ENCODE data around the gene ANKRD40.
"Not testable (repeated sequence)": the region's sequence is repeated elsewhere in the genome, so short reads cannot be mapped to it uniquely, and the experiment has no call there.

Gene ANKRD40

GRCh38 chr17:50710025-50710424 is 2.3 kb upstream of the ANKRD40 start:
- no peak for DNase-seq

GRCh38 chr17:50709053-50709452 is 1.3 kb upstream of the ANKRD40 start:
- not testable (repeated sequence) for DNase-seq

GRCh38 chr17:50708050-50709000 is 611 bp upstream of the ANKRD40 start:
- peak; percentile 32 for DNase-seq

DNA sequence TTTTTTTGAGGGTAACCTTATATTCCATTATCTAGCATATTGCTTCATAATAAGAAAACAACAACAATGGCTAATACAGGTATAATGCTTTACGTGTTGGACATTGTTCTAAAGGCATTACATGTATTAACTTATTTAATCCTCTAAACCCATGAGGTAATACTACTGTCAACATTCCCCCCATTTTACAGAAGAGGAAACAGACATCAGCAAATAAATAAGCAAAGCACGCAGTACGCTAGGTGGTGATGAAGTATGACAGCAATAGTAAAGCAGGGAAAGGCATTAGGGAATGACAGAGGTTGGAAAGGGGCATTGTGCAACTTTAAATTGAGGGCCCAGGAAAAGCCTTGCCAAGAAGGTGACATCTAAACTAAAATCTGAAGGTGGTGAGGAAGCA is 4.6 kb downstream of the ANKRD40 start:
- no peak for DNase-seq

- DNase-seq: no peak
These were observed 8.3 kb downstream of the ANKRD40 start for GRCh38 chr17:50699410-50699809.

GRCh38 chr17:50697663-50698272 is 9.9 kb downstream of the ANKRD40 start:
- DNase-seq: no peak

- DNase-seq: no peak
These were observed 10.7 kb downstream of the ANKRD40 start for GRCh38 chr17:50697062-50697461.

- no peak for DNase-seq
These were observed 11.3 kb downstream of the ANKRD40 start for GRCh38 chr17:50696365-50696879.

- no peak for DNase-seq
These were observed 14.6 kb downstream of the ANKRD40 start for GRCh38 chr17:50693036-50693682.

GRCh38 chr17:50692448-50693035 is 15.2 kb downstream of the ANKRD40 start:
- no peak for DNase-seq

DNA sequence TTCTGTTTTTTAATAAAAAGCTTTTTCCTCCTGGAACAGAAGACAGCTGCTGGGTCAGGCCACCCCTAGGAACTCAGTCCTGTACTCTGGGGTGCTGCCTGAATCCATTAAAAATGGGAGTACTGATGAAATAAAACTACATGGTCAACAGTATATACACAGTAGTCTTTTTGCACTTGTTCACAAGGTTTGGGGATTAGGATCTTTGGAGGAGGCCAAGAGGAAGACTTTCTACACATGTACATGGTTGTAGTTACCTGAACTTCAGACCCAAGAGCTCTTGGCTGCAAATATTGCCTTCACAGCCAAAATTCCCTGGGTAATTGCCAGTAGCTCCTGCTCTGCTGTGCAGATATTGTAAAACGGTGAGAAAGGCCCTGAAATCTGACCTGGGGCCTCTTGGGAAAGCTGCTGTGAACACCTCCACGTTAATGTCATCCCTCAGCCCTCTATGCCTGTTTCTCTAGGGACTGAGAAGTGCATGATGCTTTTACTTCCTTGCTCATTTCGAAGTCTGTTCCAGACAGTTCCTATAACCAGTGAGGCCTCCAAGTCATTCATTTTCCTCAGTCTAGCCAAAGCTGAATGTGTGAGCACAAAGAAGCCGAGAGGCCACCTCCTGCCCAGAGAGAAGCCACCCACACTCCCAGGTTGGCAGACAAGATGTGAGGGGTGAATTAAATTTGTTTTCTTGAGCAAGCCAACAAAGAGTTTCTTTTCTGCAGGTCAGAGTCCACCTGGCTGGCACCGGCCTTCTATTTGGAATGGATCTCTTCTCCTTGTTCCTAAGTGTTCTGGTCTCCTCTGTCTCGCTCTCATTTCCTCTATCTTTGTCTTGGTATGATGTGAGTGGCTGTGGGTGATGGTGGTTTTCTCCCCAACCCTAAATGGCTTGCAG is 15.9 kb downstream of the ANKRD40 start:
- DNase-seq: no peak

DNA sequence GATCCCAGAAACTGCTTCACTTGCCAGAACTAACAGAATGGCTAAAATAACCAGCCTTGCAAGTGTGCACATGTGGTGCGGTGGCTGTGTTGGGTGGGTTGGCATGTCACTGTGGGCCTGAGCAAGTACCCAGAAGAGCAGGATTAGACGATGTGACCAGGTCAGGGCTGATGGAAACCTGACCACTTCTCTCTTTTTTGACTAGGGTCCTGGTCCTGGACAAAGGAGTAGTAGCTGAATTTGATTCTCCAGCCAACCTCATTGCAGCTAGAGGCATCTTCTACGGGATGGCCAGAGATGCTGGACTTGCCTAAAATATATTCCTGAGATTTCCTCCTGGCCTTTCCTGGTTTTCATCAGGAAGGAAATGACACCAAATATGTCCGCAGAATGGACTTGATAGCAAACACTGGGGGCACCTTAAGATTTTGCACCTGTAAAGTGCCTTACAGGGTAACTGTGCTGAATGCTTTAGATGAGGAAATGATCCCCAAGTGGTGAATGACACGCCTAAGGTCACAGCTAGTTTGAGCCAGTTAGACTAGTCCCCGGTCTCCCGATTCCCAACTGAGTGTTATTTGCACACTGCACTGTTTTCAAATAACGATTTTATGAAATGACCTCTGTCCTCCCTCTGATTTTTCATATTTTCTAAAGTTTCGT is 16.7 kb downstream of the ANKRD40 start:
- DNase-seq: no peak

DNA sequence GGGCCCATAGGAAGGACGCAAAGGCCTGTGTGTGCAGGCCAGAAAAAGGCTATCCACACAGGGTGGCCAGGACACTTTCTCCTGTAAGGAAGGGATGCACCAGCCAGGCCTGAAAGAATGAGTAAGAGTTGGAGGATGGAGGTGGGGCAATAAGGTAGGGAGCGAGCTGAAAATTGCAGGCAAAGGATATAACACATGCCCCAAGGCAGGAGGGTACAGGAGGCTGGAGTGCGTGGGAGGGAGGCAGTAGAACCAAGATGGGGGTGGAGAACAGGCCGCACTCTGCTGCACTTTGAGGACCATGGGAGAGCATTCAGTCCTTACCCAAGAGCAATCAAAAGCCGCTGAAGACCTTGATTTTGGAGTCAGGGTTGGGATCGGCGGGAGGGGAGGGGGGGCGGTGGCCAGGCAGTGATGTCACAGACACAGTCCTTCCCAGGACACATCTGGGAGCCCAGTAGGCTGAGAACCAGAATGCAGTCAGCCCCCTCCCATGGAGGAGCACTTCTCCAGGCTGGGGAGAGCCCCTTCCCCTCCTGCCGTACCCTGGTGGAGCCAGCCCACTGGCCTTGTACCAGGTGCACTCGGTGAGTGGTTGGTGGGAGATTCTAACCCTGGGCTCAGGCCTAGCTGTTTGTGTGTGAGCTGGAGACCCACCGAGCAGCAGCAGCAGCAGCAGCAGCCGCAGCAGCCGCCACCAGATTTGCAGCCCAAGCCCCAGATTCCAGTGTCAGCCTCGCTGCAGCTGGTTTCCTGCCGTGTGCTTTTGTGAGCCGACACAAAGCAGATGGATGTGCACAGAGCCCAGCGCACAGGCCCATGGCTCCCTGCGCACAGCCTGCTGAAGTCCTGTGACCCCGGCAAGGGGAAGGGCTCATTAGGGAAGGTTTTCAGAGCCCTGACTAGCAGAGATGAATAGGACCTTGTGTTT is 17.5 kb downstream of the ANKRD40 start:
- DNase-seq: no peak

GRCh38 chr17:50689251-50689650 is 18.5 kb downstream of the ANKRD40 start:
- peak; percentile 37 for DNase-seq

DNA sequence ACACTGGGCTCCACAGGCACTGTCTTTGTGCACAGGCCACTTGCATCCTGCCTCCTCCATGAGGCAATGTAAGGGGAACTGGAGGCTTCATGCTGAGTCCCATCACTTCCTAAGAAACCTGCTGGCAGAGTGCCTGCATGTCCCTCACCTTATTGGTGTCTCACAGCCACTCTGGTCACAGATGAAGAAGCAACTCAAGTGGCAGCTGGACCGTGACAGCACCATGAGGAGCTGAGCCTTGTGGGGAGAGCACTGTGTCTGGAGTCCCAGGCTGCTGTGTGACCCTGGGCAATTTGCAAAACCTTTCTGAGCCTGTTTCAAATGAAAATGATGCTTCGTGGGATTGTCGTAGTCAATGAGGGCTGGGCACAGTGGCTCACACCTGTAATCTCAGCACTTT is 19.5 kb downstream of the ANKRD40 start:
- DNase-seq: no peak

DNA sequence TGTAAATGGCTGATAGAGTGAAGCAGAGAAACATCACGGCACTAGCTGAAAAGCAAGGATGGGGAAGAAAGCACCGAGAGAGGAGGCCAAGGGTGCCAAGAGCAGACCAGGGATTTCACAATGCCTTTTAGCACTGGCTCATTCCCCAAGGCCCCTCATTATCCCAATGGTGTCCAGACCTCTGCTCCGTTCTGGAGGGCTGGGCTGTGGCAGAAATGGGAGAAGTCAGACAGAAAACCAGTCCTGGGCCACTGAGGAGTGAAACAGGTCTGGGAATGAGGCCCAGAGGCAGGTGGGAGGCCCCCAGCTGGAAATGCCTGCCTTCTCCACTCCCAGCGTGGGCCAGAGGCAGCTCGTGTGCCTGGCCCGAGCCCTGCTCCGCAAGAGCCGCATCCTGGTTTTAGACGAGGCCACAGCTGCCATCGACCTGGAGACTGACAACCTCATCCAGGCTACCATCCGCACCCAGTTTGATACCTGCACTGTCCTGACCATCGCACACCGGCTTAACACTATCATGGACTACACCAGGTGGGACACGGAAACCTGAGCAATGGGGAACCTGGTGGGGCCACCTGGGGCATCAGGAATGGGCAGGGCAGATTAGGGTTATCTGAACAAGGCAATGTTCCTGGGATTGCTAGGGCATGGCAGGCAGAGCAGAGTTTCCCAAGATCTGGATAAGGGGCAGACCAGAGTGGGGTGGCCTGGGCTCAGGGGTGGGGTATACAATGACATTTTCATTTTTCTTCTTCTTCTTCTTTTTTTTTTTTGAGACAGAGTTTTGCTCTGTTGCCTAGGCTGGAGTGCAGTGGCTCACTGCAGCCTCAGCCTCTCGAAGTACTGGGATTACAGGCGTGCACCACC is 20.3 kb downstream of the ANKRD40 start:
- DNase-seq: no peak

GRCh38 chr17:50686494-50687199 is 21.1 kb downstream of the ANKRD40 start:
- DNase-seq: no peak

DNA sequence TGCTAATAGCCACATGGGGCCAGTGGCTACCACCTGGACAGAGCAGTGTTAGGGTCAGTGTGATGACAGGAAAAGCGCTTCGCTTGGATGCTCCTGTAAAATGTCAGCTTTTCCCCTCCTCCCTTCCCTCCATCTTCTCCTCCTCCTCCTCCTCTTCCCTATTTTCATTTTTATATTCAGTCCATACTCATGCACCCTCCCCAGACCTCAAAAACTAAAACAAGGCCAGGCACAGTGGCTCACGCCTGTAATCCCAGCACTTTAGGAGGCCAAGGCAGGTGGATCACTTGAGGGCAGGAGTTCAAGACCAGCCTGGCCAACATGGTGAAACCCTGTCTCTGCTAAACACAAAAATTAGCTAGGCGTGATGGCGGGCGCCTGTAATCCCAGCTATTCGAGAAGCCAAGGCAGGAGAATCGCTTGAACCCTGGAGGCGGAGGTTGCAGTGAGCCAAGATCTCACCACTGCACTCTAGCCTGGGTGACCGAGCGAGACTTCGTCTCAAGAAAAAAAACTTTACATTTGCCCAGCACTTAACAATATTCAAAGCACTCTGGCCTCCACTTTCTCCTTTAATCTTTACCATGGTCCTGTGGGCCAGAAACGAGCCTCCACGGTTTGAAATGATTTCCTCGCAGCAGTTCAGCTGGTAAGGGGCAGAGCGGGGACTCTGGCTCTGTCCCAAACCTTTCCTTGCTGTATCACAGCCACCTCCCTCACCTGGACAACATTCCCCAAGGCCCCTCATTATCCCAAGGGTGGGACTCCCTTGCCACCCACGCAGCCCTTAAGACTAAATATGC is 21.8 kb downstream of the ANKRD40 start:
- no peak for DNase-seq
